ENCODE measurements around the gene NUDT19.

- no peak for TF ChIP-seq CTCF (IDR thresholded peaks at IDR 0.05)
- no peak for TF ChIP-seq POLR2AphosphoS5 (IDR thresholded peaks at IDR 0.05)
- TF ChIP-seq EP300 (IDR thresholded peaks at IDR 0.05) = no peak
- no peak for TF ChIP-seq POLR2A (IDR thresholded peaks at IDR 0.05)
Measured at GRCh38 chr19:32691952-32692726, 518 bp downstream of the NUDT19 start.

Measured in suprapubic skin (tissue), 4 donors.